ENCODE data around the gene CLNK.
"Not testable (repeated sequence)": the region's sequence is repeated elsewhere in the genome, so short reads cannot be mapped to it uniquely, and the experiment has no call there.

Gene CLNK

DNA sequence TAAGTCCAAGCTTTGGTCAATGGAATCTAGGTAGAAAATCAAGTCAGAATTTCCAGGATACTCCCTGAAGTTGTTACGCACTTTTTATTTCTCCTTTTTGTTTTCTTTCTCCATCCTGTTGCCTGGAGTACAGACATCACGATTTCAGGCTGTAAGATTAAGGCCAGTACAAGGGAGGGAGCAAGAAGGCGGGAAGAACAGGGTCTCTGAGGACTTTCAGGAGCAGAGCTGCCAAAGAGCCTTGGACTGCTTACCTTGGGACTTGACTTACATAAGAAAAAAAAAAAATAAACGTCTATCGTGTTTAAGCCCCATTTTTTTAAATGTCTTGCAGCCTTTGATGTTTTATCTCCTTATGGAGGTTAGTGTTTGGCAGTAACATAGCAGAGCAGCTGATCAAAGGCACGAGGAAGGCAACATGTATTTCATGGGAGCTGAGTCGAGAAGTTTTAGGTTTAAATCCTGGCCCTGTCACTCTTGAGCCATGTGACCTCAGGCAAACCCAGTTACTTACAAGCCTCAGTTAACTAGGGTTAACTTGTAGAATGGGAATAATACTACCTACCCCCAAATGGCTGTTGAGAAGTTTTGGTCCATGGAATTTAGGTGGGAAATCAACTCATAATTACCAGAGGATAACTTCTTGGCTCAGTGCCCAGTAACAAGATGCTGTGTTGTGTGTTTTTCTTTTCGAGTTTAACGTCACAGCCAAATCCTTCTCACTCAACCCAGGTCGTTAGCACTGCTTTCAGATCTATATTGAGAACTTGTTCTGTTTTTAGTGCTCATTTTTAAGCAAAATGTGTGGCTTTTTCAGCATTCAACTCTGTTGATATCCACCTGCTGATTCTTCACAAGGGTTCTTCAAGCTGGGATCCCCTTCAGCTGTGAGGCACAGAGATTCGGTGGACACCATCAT lies 106.8 kb downstream of the CLNK start:
- DNase-seq (ENCODE audit: low read depth): no peak
- TF ChIP-seq, protein P1, sequence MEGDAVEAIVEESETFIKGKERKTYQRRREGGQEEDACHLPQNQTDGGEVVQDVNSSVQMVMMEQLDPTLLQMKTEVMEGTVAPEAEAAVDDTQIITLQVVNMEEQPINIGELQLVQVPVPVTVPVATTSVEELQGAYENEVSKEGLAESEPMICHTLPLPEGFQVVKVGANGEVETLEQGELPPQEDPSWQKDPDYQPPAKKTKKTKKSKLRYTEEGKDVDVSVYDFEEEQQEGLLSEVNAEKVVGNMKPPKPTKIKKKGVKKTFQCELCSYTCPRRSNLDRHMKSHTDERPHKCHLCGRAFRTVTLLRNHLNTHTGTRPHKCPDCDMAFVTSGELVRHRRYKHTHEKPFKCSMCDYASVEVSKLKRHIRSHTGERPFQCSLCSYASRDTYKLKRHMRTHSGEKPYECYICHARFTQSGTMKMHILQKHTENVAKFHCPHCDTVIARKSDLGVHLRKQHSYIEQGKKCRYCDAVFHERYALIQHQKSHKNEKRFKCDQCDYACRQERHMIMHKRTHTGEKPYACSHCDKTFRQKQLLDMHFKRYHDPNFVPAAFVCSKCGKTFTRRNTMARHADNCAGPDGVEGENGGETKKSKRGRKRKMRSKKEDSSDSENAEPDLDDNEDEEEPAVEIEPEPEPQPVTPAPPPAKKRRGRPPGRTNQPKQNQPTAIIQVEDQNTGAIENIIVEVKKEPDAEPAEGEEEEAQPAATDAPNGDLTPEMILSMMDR (IDR thresholded peaks at IDR 0.05; ENCODE audit: insufficient read depth, low read depth, low read length, missing control alignments): no peak
- H3K4me3 ChIP-seq (ENCODE audit: low read length): no peak overlapping the region

- no peak overlapping the region for H3K4me3 ChIP-seq (ENCODE audit: low read length)
Measured at GRCh38 chr4:10577018-10577417, 107.5 kb downstream of the CLNK start.

GRCh38 chr4:10576236-10576635 lies 108.3 kb downstream of the CLNK start:
- H3K4me3 ChIP-seq (ENCODE audit: low read length): no peak overlapping the region
- TF ChIP-seq, protein P1 (IDR thresholded peaks at IDR 0.05; ENCODE audit: insufficient read depth, low read depth, low read length, missing control alignments): no peak
- no peak for DNase-seq (ENCODE audit: low read depth)

More at GRCh38 chr4:10577018-10577417, 107.5 kb downstream of the CLNK start:
- peak; percentile 28 for DNase-seq (ENCODE audit: low read depth)
- TF ChIP-seq, protein P1 (IDR thresholded peaks at IDR 0.05; ENCODE audit: insufficient read depth, low read depth, low read length, missing control alignments): no peak

DNA sequence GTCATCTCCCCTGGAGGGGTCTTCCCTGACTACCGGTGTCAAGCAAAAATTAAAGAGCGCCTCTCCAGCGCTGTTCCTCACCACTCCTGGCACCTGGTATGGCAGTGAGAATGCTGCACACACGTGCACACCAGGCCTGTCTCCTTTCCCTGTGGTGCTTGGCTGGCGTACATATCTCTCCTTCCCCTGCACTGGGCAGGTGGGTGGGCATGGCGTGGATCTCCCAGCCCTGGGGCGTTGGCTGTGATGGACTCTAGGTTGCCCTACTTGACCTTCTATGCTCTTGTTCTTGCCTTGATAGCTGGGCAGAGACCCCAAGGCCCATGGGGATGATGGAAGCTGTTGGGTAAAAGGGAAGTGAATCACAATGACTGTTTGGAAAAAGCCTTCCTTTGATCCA lies 109.2 kb downstream of the CLNK start:
- TF ChIP-seq, protein P1 (IDR thresholded peaks at IDR 0.05; ENCODE audit: insufficient read depth, low read depth, low read length, missing control alignments): no peak
- H3K4me3 ChIP-seq (ENCODE audit: low read length): no peak overlapping the region
- DNase-seq (ENCODE audit: low read depth): no peak

DNA sequence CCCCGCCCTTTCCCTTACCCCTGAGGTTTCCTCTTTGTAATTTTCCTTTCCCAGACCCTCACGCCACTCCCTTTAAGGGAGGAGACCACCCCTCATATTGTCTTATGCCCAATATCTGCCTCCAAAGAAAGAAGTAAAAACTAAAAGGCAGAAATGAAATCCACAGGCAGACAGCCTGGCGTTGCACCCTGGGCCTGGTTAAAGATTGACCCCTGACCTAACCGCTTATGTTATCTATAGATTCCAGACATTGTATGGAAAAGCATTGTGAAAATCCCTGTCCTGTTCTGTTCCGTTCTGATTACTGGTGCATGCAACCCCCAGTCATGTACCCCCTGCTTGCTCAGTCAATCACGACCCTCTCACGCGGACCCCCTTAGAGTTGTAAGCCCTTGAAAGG lies 110.0 kb downstream of the CLNK start:
- H3K4me3 ChIP-seq (ENCODE audit: low read length); DNase-seq (ENCODE audit: low read depth): not testable (repeated sequence)

- TF ChIP-seq, protein P1 (IDR thresholded peaks at IDR 0.05; ENCODE audit: insufficient read depth, low read depth, low read length, missing control alignments): no peak
- no peak overlapping the region for H3K4me3 ChIP-seq (ENCODE audit: low read length)
- peak; percentile 15 for DNase-seq (ENCODE audit: low read depth)
Measured at GRCh38 chr4:10571909-10572308, 112.7 kb downstream of the CLNK start.

- no peak overlapping the region for H3K4me3 ChIP-seq (ENCODE audit: low read length)
- DNase-seq (ENCODE audit: low read depth): no peak
- TF ChIP-seq, protein P1 (IDR thresholded peaks at IDR 0.05; ENCODE audit: insufficient read depth, low read depth, low read length, missing control alignments): no peak
Measured at GRCh38 chr4:10569491-10569890, 115.1 kb downstream of the CLNK start.
